Activated CD8-positive, alpha-beta memory T cell treated with anti-CD3 and anti-CD28 coated beads, Interleukin-2, amount 50 U/mL, for 24 hours (primary cell): ENCODE measurements around the gene RAB33A.

Source experiments
- DNase-seq: peaks from one replicate; pipeline ENCODE4 v3.0.0-alpha.2; 2020; ENCODE audit errors: extremely low read depth

RAB33A gene

DNA sequence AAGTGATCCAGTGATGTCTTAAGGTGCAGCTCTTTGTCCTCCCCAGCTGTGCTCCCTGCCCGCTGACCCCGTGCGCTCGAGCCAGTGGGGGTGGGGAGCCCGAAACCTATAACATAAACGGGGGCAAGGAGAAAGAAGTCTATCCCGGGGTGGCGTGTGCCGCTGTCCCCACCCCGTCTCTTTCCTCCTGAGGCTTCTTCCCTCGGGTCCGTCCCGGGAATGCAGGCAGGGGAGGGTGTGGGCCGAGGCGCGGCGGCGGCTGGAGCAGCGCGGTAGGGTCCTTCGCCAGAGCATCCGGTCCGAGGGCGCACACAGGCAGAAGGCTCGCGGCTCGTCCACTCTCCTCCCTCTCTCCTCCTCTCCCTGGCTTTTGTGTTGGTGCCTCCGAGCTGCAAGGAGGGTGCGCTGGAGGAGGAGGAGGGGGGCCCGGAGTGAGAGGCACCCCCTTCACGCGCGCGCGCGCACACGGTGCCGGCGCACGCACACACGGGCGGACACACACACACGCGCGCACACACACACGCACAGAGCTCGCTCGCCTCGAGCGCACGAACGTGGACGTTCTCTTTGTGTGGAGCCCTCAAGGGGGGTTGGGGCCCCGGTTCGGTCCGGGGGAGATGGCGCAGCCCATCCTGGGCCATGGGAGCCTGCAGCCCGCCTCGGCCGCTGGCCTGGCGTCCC is at the start of gene RAB33A:
RAB33A (plus strand) TSS at position 517 of the 681 bp plus-strand sequence; CDS start at position 618, 101 bp downstream.
- no peak for DNase-seq

DNA sequence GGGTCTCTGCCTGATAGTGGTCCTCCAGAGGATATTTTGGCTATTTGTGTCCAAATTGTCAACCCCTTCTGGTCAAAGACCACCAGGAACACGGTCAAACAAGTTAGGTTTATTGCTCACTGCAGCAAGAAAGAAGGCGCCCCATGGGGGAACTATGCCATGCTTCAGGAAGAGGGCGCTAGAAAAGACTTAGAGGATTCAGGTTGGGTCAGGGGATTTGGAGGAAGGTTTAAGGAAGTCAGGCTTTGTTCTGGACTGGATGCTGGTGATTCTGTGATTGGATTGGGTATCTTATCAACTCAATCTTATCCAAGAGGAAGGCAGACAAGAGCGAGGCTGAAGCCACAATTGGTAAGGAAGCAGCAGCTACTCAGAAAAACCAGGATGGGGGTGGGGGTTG is 47.2 kb upstream of the RAB33A start:
- DNase-seq: no peak

DNA sequence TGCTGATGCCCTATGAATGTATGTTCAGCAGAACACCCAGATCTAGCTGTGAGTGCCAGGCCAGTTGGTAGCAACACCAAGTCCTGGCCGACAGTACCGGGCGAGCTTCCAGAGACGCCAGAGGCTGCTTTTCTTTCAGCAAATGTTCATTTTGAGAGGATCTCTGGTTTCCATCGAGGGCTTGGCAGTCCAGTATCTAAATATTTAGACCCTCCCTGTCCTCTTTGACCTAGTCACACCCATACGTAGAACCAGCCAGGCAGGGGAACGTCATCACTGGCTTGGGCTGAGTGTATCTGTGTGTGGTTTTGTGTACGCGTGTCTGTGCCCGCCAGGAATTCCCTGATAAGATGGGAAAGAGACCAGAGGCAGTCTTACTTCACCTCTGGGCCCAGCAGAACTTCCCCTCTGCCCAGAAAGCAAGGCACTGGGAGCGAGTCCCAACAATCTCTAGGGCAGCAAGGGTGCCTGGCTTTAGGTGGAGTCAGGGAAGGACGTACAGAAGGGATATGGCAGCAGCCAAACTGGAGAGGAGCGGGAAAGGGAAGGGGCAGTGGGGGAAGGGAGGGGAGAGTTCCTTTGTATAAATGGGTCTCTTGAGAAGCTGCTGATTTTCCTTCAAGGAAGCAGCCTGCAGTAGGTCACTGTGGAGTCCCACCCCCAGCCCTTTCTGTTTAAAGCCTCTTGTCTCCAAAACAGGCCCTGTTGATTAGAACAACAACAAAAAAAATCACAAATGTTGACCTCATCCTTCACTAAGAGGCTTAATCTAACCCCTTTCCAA is 46.5 kb upstream of the RAB33A start:
- no peak for DNase-seq

DNA sequence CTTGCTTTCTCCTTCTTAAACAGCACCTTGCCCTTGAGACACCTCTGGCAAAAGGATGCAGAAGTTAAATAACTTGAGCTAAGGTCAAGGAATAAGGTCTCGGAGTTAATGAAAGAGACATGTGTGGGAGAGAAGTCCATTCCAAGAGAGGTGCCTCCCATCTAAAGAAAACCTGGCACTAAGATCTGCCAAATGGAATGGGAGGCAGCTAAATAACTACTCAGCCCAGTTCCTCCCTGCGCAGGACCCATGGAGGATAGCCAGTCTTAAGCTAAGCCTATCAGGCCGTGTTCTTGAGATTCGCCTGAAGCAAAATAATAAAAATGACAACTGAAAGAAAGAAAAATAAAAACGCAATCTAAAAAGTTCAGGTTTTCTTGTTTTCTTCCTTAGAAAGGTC is 40.8 kb upstream of the RAB33A start:
- no peak for DNase-seq

DNA sequence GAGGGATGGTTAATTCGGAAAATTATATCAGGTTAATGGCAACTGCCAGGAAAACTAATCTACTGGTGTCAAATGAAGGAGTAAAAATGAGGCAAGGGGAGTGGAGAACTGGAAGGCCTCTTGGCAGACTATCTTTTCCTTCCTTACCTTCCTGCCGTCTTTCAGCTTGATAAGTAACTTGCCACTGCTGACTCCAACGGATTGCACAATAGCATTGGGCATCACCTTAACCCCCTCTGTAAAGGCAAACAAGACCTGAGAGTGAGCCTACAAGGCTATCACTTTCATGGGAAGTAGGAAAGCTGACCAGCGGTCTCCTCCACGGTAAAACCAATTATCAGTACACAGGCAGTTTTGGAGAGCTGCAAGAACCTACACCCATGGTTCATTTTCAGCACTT is 35.3 kb upstream of the RAB33A start:
- DNase-seq: no peak

DNA sequence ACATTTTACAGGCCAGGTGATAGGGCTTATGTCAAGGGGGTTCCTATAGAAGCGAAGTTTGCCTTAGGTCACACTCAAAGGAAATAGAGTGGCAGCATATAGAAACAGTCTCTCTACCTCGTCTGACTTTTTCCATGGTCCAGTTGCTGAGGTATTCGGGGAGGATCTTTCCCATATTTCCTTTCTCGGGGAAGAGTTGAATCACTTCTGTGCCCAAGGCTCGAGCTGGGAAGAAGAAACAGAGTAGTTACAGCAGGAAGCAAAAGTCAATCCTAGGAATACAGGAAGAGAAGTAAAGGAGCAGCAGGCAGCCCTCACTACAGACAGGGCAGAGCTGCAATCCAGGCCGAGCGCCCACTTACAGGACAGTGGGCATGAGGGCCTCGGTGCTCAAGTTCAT is 34.8 kb upstream of the RAB33A start:
- no peak for DNase-seq

DNA sequence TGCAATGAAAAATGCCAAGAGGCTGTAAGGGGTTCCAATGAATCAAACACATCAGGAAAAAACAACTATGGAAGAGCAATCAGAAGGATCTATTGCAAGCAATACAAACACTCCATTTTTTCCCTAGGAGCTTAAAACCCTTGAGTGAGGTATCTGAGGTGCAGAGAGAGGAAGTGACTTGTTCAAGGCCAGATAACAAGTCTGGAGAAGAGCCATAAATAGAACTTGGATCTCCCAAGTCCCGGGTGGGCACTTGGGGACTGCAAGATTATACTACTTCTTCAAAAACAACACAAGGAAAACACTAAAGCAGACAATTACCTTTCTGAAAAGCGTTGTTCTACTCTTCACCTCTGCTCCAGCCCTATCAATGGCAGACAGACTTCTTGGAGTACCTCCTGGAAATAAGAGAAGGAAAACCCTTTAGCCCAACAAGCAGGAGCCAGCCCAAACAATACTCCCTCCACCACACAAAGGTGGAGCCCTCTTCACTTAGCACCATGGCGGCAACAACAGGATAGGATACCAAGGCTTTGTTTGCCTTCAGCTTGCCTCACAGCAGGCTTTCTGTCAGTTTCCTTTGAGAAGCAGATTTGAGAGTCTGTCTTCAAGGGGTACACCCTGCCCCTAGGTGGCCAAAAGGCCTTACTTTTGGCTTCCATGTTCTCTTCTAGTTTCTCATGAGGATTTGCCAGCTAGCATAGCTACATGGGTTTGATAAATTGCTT is 32.1 kb upstream of the RAB33A start:
- no peak for DNase-seq

DNA sequence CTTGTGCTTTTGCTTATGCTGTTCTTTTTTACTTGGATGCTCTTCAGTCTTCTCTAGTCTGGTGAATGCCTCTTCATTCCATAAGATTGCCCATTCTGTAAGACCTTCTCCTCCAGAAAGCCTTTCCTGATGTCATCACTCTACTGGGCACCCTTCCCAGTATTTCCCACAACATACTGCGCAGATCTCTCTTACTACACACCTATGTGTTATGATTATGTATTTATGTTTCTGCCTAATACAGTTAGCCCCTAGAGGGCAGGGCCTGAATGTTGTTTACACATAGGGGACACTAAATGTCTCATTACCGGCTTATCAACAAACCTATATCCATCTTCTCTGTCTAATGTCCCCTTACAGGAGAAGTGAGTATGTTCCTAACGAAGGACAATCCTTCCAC is 27.3 kb upstream of the RAB33A start:
- no peak for DNase-seq

DNA sequence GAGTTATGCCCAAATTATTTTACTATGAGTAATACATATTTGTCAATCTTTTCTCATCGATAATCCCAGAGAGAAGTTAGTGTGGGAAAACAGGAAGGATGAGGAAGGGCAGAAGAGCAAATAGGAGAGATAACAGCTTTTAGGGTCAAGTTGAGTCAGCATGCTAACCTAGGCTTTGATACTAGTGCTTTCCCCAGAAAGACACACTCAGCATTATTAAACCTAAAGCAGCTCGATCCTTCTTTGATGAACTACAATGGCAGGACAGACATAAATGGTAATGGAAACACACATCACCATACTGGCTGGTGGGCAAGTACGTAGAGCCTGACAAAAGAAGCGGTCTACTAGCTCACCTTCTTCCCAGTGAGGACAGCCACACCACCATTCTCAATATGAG is 26.6 kb upstream of the RAB33A start:
- no peak for DNase-seq

DNA sequence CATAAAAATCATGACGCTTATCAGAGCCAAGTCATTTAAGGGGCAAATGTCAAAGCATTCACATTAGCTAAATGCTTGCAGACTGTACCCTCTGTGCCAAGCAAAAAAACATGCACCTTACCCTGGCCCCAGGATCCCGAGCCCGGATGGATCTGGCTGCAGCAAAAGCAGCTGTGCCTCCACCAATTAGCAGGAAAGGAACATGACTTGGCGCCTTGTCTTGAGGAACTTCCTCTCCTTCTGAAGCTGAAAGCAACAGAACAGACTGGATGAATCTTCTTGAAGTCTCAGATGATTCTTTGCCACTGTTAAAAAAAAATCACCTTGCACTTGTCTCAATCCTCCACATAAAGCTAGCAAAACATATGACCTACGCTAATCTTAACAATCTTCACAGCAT is 24.1 kb upstream of the RAB33A start:
- no peak for DNase-seq

DNA sequence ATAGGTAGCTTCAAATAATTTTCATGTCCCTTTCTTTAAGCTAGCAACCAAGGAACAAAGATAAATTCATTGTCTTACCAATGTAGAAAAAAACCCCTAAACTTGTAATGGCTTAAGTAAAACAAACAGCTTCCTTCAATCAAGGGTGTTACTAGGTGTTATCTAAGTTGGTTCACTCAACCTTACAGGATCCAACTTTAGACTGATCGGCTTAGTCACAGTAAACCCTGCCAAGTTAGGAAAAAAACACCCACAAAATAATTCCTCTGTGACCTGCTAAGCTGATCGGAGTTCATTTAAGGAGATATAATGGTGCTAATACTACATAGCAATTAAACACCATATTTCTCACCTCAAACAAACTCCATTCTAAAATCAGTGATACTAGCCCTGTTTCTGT is 16.2 kb upstream of the RAB33A start:
- no peak for DNase-seq

DNA sequence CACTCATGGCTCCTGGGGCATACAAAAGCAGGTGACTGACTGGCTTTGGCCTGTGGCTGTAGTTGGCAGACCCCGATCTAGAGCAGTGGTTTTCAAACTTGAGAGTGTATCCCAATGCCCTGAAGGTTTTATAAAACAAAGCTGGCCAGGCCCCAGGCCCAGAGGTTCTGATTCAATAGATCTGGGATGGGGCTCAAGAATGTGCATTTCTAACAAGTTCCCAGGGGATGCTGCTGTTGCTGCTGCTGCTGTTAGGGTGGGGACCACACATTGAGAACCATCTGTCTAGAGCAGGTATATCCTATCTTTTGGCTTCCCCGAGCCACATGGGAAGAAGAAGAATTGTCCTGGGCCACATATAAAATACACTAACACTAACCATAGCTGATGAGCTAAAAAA is 13.5 kb upstream of the RAB33A start:
- no peak for DNase-seq

DNA sequence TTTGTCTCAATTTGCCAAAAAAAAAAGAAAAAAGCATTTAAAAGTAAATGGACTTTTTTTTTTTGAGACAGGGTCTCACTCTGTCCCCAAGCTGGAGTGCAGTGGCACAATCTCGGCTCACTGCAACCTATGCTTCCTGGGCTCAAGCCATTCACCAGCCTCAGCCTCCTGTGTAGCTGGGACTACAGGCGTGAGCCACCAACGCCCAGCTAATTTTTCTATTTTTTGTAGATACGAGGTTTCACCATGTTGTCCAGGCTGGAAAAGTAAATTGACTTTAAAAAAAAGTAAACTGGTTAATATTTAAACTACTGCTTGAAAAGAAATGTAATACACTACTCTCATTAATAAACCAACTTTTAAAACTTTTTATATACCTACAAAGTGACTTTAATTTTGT is 12.0 kb upstream of the RAB33A start:
- no peak for DNase-seq

DNA sequence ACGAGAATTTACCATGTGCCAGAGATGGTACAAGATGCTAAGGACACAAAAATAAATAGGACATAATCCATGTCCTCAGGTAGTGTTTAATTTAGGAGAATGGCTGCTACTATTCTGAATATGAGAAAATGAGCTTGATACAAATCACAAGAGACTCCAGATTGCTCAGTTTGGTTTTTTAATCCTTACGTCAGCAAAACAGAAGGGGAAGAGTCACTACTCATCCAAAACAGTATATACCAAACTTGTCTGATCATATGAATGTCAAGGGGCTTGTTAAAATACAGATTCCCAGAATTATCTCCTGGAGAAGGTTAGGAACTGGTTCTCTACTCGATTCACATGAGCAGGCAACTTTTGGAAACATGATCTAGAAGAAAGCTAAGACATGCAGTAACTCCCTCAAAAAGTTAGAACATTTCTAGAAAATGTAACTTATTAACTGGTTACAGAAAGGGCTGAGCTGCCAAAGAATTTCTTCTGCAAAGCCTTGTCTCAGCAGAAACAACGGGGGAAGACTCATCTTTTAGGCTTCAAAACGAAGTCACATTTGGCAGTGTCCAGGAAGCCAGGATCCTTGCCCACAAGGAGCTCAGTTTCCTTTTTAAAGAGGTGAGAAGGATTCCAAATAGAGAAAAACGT is 9.5 kb upstream of the RAB33A start:
- DNase-seq: no peak

DNA sequence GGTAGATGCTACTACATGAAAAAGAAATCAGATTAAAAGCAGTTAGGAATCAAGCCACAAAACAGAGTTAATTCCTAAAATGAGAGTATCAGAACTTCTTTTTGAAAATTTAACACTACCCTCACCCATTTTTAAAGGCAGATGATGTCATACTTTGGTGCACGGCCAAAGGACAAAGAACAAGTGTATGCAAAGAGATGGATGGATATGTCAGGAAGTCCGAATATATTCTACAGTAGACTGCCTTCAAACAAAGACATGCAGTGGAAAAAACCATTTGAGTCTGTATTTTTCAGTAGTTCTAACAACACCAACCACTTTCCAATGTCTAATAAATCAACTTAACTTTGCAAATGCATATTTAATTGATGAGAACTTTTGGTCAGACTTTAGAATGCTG is 8.4 kb upstream of the RAB33A start:
- no peak for DNase-seq

DNA sequence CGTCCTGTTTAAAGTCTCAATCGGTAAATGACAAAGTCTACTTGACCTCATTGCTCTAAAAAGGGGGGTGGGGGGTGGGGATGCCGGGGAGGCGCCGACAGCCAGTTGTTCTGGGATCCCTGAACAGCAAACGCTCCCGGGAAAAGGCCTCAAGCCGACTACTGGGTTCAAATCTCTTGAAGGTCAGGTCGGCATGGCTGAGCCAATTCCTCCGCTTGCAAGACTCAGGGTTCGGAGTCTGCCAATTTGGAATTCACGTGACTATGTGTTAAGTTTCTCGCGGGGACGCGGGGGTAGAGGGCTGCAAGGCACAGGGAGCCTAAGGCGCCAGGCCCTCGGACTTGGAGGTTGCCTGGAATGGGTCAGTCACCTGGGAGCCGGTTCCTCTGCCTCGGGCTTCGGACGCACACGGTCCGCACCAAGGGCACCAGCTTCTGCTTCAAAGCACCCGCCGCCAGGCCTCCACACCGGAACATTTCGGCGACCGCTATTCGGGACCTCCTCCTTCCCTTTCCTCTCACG is 6.5 kb upstream of the RAB33A start:
- no peak for DNase-seq

DNA sequence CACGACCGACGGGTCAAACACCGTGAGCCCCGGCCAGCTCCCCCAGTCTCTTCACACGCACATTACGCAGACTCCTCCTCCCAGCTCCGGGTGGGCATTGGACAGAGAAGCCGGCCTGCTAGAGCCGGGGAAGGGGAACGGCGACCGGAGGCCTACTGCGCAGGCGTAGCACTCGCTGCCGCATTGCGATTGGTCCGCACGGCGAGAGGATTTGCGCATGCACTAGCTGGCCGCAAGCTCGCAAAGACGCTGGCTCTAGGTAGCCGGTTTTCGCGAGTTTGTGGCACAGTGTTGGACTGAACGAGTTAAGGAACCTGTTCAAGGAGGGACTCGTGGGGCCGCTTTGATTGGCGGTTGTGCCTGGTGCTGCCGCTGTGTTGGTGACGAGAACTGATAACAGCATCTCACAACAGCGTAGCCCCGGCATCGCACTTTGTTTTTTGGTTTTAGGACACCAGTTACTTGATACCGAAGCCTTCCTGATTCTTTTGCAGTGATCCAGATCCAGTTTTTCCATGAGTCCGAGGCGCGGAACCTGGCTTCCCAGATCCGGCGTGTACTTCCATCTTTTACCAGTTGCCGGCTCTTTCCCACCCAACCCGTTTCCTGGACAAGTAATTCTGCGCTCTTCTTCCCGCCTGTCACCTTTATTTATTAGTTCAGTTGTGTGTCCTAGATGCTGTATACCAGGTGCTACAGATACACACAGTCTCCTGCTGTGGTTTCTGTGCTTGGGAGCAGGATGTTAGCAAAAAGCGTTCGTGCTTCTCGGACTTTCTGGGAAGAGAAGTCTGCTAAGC is 5.9 kb upstream of the RAB33A start, which contains the start of gene AIFM1:
AIFM1 (minus strand) TSS at position 139 of the 800 bp plus-strand sequence. CDS start 185 bp downstream, outside the sequence.
- DNase-seq: peak; percentile 66

DNA sequence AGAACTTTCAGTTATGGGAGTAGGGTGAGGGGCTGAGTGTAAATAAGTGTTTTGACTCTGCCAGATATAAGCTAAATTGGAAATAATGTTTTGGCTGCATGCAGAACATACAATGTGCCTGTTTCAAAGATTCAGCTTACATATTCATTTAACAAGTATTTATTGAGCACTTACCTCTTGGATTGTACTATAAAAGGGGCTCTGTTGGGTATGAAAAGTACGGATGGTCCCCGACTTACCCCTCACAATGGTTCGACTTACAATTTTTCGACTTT is 5.3 kb upstream of the RAB33A start:
- DNase-seq: no peak

DNA sequence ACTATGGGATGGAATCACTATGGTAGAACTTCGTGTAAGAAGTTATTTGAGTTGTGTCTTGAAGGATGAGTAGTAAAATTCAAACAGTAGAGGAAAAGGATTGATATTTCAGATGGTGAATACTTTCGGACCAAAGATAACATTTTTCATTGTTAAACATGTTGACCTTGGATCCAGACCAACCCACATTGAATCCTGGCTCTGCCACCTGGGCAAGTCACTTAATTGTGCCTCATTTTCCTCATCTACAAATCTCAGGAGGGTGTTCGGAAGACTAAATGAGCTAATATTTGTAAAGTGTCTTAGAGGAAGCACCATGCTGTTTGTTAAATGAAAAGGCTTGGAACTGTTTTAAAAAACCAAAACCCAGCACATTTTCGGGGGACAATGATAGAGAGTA is 4.7 kb upstream of the RAB33A start:
- no peak for DNase-seq

DNA sequence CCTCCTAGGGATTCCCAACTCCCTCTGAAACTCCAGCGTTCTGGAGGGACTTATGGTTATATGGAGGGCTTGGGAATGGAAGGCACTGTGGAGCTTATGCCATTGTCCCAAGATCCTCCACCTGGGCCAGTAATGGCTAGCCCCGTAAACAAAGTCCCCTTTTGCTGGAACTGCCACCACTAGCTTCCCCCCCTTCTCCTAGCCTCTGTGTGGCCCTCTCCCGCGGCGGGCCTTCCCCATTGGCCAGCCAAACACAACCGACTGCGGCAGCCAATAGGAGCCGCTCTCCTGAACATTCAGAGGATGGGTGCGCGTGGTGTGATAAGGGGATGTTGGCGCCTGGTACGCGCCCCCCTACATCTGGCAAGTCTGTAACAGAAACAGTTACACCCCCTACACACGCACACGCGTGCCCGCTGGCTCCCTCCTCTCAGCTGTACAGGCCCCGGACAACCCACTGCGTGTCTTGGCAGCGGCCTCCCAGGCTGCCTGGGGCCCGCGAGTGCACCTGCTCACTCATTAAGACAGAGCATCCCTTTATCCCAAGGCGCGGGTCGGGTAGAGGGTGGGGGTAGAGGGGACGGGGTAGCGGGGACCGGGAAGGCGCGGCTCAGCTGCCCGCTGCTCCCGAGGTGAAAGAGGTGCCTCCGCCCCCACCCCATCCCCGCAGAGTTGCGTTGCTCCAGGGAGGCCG is 863 bp upstream of the RAB33A start:
- no peak for DNase-seq
